ENCODE results near the gene MORN1. TPM values are rescaled to one million over a fixed set of nuclear protein-coding genes. Genes with fewer than 3 reads are reported as not detected.

Gene MORN1
- total RNA-seq, 4 donors from 2014 or later, result 2.8 to 9.6 (median 4.3) TPM

GRCh38 chr1:2346691-2347408 is 44.5 kb downstream of the MORN1 start:
- TF ChIP-seq, protein P1, sequence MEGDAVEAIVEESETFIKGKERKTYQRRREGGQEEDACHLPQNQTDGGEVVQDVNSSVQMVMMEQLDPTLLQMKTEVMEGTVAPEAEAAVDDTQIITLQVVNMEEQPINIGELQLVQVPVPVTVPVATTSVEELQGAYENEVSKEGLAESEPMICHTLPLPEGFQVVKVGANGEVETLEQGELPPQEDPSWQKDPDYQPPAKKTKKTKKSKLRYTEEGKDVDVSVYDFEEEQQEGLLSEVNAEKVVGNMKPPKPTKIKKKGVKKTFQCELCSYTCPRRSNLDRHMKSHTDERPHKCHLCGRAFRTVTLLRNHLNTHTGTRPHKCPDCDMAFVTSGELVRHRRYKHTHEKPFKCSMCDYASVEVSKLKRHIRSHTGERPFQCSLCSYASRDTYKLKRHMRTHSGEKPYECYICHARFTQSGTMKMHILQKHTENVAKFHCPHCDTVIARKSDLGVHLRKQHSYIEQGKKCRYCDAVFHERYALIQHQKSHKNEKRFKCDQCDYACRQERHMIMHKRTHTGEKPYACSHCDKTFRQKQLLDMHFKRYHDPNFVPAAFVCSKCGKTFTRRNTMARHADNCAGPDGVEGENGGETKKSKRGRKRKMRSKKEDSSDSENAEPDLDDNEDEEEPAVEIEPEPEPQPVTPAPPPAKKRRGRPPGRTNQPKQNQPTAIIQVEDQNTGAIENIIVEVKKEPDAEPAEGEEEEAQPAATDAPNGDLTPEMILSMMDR (IDR thresholded peaks at IDR 0.05; ENCODE audit: low read depth), result no peak

- TF ChIP-seq, protein P1 (IDR thresholded peaks at IDR 0.05; ENCODE audit: low read depth), result no peak
Measured at GRCh38 chr1:2345297-2346075, 45.9 kb downstream of the MORN1 start.

DNA sequence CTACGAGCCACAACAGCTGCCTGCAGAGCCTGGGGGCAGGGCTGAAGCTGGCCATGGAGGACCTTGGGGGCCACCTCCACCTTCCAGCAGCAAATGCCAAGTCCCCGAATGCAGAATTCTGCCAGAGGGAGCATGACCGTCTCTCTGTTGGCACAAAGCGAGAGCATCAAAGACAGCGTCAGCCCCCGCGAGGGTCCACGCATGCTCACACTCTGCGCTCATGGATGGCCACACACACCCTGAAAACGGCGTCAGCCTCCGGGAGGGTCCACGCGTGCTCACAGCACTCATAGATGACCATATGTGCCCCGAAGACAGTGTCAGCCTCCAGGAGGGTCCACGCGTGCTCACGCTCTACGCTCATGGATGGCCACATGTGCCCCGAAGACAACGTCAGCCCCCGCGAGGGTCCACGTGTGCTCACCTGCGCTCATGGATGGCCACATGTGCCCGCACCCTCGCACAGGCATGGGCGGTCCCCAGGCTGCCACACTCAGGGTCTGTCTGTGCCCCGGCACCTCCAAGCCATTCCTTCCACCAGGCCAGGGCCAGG is 46.5 kb downstream of the MORN1 start:
- TF ChIP-seq, protein P1 (IDR thresholded peaks at IDR 0.05; ENCODE audit: low read depth), result no peak

- TF ChIP-seq, protein P1 (IDR thresholded peaks at IDR 0.05; ENCODE audit: low read depth), result no peak
Measured at GRCh38 chr1:2344121-2344681, 47.2 kb downstream of the MORN1 start.

- TF ChIP-seq, protein P1 (IDR thresholded peaks at IDR 0.05; ENCODE audit: low read depth), result no peak
Measured at GRCh38 chr1:2343023-2343935, 48.1 kb downstream of the MORN1 start.

DNA sequence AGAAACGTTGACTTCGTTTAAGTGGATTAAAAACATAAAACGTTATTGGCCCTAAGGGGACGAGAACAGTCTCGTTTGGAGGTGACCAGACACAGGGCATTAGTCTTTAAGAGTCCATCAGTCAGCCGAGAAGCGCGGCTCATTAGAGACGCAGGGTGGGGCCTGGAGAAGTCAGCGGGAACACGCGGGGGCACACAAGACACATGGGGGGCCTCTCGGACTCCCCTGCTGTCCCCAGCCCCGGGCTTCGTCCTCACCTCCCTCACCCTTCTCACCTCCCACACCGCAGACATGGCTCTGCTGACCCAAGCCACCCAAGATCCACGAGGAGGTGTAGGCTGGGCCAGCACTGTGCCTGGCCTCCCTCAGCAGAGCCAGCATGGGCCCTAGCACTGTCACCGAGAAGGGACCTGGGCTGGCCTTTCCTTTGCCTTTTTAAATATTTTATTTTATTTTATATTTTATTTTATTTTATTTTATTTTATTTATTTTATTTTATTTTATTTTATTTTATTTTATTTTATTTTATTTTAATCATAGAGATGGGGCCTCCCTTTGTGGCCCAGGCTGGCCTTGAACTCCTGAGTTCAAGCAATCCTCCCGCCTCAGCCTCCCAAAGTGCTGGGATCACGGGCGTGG is 48.9 kb downstream of the MORN1 start:
- TF ChIP-seq, protein P1 (IDR thresholded peaks at IDR 0.05; ENCODE audit: low read depth), result no peak

Measured in subcutaneous adipose tissue (tissue), 4 donors.